Central memory CD8-positive, alpha-beta T cell (primary cell): ENCODE results near the gene POLN.

Source experiments
- ATAC-seq: fragments of 150-1000 bp; cut with Tn5 transposase; replicated peaks from 2 replicates; pipeline ENCODE4 v1.10.0; 2022; ENCODE audit warnings: mild to moderate bottlenecking, moderate FRiP score, moderate number of reproducible peaks; ENCODE audit not compliant: poor library complexity, severe bottlenecking; ENCODE audit errors: extremely low read depth
- DNase-seq, 2 donors: peaks; one replicate each; pipeline ENCODE4 v3.0.0; 2021; ENCODE audit warnings: low spot score in 2 of 2
- H3K27ac Mint-ChIP-seq: one replicate; pipeline ENCODE4 v1.8.0; 2022; ENCODE audit warnings: low read depth, mild to moderate bottlenecking, moderate library complexity, mixed read lengths
- H3K27me3 Mint-ChIP-seq: one replicate; pipeline ENCODE4 v1.8.0; 2022; ENCODE audit warnings: mixed read lengths
- H3K36me3 Mint-ChIP-seq: one replicate; pipeline ENCODE4 v1.8.0; 2022; ENCODE audit warnings: mild to moderate bottlenecking, moderate library complexity, mixed read lengths; ENCODE audit not compliant: insufficient read depth
- H3K4me1 Mint-ChIP-seq: one replicate; pipeline ENCODE4 v1.8.0; 2022; ENCODE audit warnings: mixed read lengths
- H3K4me3 Mint-ChIP-seq: one replicate; pipeline ENCODE4 v1.8.0; 2022; ENCODE audit warnings: mild to moderate bottlenecking, moderate library complexity, mixed read lengths
- H3K9me3 Mint-ChIP-seq: one replicate; pipeline ENCODE4 v1.8.0; 2022; ENCODE audit warnings: mixed read lengths

The POLN gene

GRCh38 chr4:2241410-2242353 is at the start of gene POLN, which contains the start of gene HAUS3:
Gene POLN, minus strand, starts transcription at chr4:2242121. Its CDS starts 12,890 bp downstream, at chr4:2229231.
Gene HAUS3, minus strand, starts transcription at chr4:2242121. Its CDS starts 1,175 bp downstream, at chr4:2240946.
- peak within 1 kb of the TSS; percentile 99 for H3K27ac Mint-ChIP-seq
- no peaks in the 10 kb centered on the region for H3K9me3 Mint-ChIP-seq
- H3K36me3 Mint-ChIP-seq, result peaks cover 37% of the 10 kb centered on the region
- H3K4me1 Mint-ChIP-seq, result peaks cover 72% of the 10 kb centered on the region
- H3K4me3 Mint-ChIP-seq, result peak within 1 kb of the TSS; percentile 90
- DNase-seq (peak; percentile 99 to 100), ATAC-seq (peak; percentile 77)
- no peaks in the 10 kb centered on the region for H3K27me3 Mint-ChIP-seq

DNA sequence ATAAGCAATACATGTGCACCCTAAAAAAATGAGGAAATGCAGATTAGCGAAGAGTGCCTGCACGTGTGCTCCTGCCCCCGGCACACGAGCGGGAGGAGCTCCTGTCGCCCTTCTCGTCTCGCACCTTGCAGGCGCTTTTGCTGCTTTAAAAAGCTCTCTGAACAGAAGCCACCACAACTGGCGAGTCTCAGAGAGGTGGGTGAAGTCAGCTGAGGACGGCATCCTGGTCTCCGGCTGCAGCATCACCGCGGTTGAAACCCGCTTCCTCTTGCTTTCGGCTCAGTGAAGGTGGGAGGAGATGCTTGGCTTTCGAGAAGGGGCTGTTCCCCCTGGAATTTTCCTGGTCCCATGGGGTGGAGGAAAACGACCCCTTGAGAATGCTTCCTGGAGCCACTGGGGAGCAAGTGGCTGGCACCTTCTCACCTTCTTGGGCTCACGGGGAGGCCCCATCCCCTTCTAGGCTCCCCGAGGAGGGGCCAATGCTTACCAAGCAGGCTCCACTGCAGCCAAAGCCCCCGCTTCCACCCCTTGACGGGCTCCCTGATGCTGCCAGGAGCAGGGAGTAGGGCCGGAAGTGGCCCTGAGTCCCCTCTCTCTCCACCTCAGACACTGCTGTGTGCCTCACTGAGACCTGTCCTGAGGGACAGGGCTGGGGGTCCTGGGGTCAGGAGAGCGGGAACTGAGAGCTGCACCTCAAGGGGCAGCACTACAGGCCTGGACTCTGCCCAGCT is 49.2 kb upstream of the POLN start:
- DNase-seq, result peak; percentile 72 to 91
- no peaks in the 10 kb centered on the region for H3K27me3 Mint-ChIP-seq
- peaks cover 15% of the 10 kb centered on the region for H3K36me3 Mint-ChIP-seq
- peak overlapping the region; percentile 100 for H3K27ac Mint-ChIP-seq
- H3K4me3 Mint-ChIP-seq, result peak overlapping the region; percentile 78
- ATAC-seq, result peak; percentile 96
- H3K4me1 Mint-ChIP-seq, result peaks cover 23% of the 10 kb centered on the region
- no peaks in the 10 kb centered on the region for H3K9me3 Mint-ChIP-seq

GRCh38 chr4:2290488-2290887 is 48.6 kb upstream of the POLN start:
- Mint-ChIP-seq H3K36me3 (peaks cover 15% of the 10 kb centered on the region), H3K27me3 (no peaks in the 10 kb centered on the region), H3K4me1 (peaks cover 19% of the 10 kb centered on the region), H3K27ac (peak overlapping the region; percentile 100), H3K9me3 (no peaks in the 10 kb centered on the region), H3K4me3 (peak overlapping the region; percentile 78)
- DNase-seq (no peak), ATAC-seq (no peak)

DNA sequence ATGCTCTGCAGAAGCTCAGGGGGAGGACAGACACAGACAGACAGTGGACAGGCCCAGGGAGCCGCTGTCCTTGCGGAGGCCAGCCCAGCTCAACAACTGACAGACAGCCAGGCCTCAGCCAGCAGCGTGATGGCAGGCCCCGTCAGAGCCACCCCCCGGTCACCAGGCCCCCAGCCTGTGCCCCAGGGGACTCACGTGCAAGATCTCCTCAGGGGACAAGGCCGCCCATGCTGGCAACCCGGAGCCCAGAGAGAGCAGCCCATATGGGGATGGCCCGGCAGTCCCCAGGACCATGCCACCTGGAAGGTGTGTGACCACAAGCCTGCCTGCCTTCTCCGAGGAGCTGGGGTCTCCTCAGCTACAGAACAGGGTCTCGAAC is 48.0 kb upstream of the POLN start:
- Mint-ChIP-seq H3K4me1 (peaks cover 16% of the 10 kb centered on the region), H3K36me3 (peaks cover 17% of the 10 kb centered on the region), H3K9me3 (no peaks in the 10 kb centered on the region), H3K4me3 (peak overlapping the region; percentile 78), H3K27me3 (no peaks in the 10 kb centered on the region), H3K27ac (peak overlapping the region; percentile 100)
- no peak for ATAC-seq
- no peak for DNase-seq

DNA sequence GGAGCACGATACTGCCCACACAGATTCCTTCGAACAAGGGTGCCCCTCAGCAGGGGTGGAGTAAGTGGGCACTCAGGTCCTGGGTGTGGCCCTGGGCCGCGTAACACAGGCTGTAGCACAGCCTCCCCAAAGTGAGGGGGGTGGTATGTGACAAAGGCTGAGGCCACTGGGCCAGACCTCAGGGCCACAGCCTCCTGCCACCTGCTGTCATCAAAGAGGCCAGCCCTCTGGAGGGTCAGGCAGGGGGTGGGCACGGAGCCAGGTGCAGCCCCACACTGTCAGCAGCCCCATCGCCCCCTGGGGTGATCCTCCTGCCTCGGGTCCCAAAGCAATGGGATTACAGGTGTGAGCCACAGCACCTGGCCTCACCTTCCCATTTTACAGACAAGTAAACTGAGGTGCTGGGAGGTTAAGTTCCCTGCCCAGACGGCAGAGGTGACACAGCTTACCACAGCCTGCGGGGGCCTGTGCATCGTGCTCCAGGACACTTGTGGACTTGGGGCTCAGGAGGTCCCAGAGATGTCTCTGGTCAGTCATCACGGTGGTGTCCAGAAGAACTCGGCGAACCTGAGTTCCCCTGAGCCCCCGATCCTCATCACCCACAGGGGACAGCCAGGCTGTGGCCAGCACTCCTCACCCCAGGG is 47.5 kb upstream of the POLN start:
- Mint-ChIP-seq H3K9me3 (no peaks in the 10 kb centered on the region), H3K27me3 (no peaks in the 10 kb centered on the region), H3K36me3 (peaks cover 19% of the 10 kb centered on the region), H3K4me3 (peak overlapping the region; percentile 78), H3K27ac (peak overlapping the region; percentile 100), H3K4me1 (peaks cover 16% of the 10 kb centered on the region)
- no peak for ATAC-seq
- DNase-seq, result no peak

DNA sequence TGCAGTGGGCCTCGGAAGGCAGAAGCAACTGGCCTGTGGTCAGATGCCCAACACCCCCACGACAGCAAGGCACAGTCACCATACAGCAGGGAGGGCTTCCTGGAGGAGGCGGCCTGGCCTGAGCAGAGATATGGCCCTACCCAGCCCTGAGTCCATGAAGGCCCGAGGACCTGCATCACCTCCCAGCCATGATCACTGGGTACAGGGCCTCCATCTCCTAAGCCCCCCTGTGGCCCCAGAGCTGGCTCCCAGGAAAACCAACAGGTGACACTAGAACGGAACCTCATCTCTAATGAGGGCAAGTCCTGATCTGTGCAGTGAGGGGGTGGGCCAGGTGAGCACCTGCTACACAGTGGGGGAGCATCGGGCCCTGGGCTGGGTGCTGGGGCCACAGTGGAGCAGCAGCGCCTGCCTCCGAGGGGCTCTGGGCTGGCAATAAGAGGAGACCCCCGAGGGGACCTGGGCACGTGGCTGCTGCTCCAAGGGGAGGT is 46.2 kb upstream of the POLN start:
- DNase-seq (no peak), ATAC-seq (no peak)

GRCh38 chr4:2287594-2287915 is 45.6 kb upstream of the POLN start:
- peaks cover 24% of the 10 kb centered on the region for H3K4me1 Mint-ChIP-seq
- ATAC-seq (no peak), DNase-seq (no peak)
- H3K36me3 Mint-ChIP-seq, result peaks cover 23% of the 10 kb centered on the region
- H3K27me3 Mint-ChIP-seq, result no peaks in the 10 kb centered on the region
- no peaks in the 10 kb centered on the region for H3K9me3 Mint-ChIP-seq
- H3K27ac Mint-ChIP-seq, result peak overlapping the region; percentile 51
- no peak overlapping the region for H3K4me3 Mint-ChIP-seq

More for the DNA sequence above, 46.2 kb upstream of the POLN start:
- no peak overlapping the region for H3K4me3 Mint-ChIP-seq
- H3K36me3 Mint-ChIP-seq, result peaks cover 21% of the 10 kb centered on the region
- peaks cover 18% of the 10 kb centered on the region for H3K4me1 Mint-ChIP-seq
- H3K27ac Mint-ChIP-seq, result peak overlapping the region; percentile 51
- no peaks in the 10 kb centered on the region for H3K9me3 Mint-ChIP-seq
- H3K27me3 Mint-ChIP-seq, result no peaks in the 10 kb centered on the region

DNA sequence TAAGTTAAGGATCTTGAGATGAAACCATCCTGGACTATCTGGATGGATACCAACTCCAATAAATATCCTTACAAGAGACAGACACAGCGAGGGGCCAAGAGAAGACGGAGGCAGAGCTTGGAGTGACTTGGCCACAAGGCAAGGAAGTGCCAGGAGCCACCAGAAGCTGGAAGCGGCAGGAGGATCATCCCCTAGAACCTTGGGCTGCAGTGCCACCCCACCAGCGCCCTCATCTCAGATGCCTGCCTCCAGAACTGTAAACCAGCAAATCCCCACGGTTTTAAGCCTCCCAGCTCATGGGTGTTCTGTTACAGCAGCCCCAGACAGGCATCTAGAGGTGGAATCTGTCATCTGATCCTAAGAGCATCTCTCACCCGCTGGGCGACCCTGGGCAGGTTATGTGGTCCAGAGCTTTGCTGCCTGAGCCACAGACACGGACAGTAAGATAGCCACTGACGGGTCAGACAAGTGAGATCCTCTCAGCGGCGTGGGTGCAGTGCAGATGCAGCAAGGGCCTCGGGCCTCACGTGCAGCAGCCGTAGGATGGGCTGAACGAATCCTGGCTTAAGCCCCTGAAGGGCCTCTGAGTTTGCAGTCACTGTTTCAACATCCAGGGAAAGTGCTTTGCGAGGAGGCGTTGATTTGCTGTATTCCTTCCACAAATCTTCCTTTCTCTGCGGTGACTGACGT is 45.1 kb upstream of the POLN start:
- Mint-ChIP-seq H3K4me1 (peaks cover 29% of the 10 kb centered on the region), H3K4me3 (no peak overlapping the region), H3K9me3 (no peaks in the 10 kb centered on the region), H3K27me3 (no peaks in the 10 kb centered on the region), H3K36me3 (peaks cover 27% of the 10 kb centered on the region), H3K27ac (peak overlapping the region; percentile 51)
- no peak for ATAC-seq
- no peak for DNase-seq

DNA sequence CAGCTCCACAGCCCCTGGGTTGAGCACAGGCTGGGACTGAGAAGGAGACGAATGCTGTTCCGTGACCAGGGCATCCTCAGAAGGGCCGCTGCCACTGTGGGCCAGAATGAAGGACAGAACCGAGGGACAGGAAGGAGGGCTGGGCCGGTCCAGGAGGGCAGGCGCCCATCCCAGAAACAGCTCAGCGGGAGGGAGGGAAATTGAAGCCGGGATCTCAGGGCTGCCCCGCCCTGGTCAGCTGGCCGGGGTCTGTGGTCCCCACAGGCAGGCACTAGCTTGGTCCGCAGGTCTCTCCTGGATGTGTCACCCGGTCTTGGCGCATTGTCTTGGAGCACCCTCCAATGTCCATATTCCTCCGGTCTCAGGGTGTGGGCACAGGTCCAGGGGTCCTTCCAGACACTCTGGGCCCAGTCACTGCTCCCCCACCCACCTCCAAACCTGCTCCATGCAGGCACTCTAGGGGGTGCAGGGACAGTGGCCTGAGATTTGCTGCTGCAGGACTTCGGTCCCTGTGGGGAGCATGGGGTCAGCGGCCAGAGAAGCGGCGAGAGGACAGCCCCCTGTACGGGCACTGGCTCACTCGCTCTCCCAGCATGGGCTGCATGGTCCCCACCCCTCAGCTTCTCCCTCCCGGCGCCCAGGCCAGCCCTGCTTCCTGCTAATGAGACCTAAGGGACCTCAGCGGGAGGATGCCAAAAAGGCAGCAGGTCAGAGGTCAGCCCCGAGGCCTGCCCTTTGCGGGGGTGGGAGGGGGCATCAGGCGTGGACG is 43.9 kb upstream of the POLN start:
- Mint-ChIP-seq H3K9me3 (no peaks in the 10 kb centered on the region), H3K27me3 (no peaks in the 10 kb centered on the region), H3K4me1 (peaks cover 33% of the 10 kb centered on the region), H3K27ac (peak overlapping the region; percentile 99), H3K4me3 (no peak overlapping the region), H3K36me3 (peaks cover 31% of the 10 kb centered on the region)
- DNase-seq (no peak), ATAC-seq (no peak)

- Mint-ChIP-seq H3K4me1 (peaks cover 34% of the 10 kb centered on the region), H3K9me3 (no peaks in the 10 kb centered on the region)
- ATAC-seq, result no peak
These were observed 43.2 kb upstream of the POLN start for GRCh38 chr4:2284934-2285612.

More at GRCh38 chr4:2284934-2285612, 43.2 kb upstream of the POLN start:
- H3K4me3 Mint-ChIP-seq, result no peak overlapping the region
- peaks cover 24% of the 10 kb centered on the region for H3K36me3 Mint-ChIP-seq
- peak overlapping the region; percentile 99 for H3K27ac Mint-ChIP-seq
- no peak for DNase-seq
- H3K27me3 Mint-ChIP-seq, result no peaks in the 10 kb centered on the region
